CD4-positive, alpha-beta T cell treated with Interleukin-4 for 1 hour (primary cell): ENCODE data around the gene RTTN.
"Not testable (repeated sequence)": the region's sequence is repeated elsewhere in the genome, so short reads cannot be mapped to it uniquely, and the experiment has no call there.

Source experiments
- DNase-seq, 2 donors: peaks; one replicate each; pipeline ENCODE4 v3.0.0-alpha.2; 2020 to 2022

RTTN gene

GRCh38 chr18:70151614-70152013 is 53.9 kb downstream of the RTTN start:
- DNase-seq: no peak

GRCh38 chr18:70149616-70150301 is 55.7 kb downstream of the RTTN start:
- DNase-seq: no peak

- DNase-seq: no peak
Observed at GRCh38 chr18:70149156-70149555, 56.3 kb downstream of the RTTN start.

- DNase-seq: no peak
Observed at GRCh38 chr18:70148039-70148938, 57.2 kb downstream of the RTTN start.

- no peak for DNase-seq
Observed at GRCh38 chr18:70146174-70146573, 59.3 kb downstream of the RTTN start.

GRCh38 chr18:70142001-70142400 is 63.5 kb downstream of the RTTN start:
- no peak for DNase-seq

GRCh38 chr18:70139138-70139537 is 66.3 kb downstream of the RTTN start:
- DNase-seq: no peak

- DNase-seq: no peak
Observed at GRCh38 chr18:70135604-70136003, 69.9 kb downstream of the RTTN start.

GRCh38 chr18:70132999-70133398 is 72.5 kb downstream of the RTTN start:
- no peak for DNase-seq

- DNase-seq: no peak
Observed at GRCh38 chr18:70128271-70128670, 77.2 kb downstream of the RTTN start.

- no peak for DNase-seq
Observed at GRCh38 chr18:70127359-70127758, 78.1 kb downstream of the RTTN start.

- no peak for DNase-seq
Observed at GRCh38 chr18:70126832-70127231, 78.7 kb downstream of the RTTN start.

GRCh38 chr18:70124139-70124538 is 81.3 kb downstream of the RTTN start:
- DNase-seq: no peak

- no peak for DNase-seq
Observed at GRCh38 chr18:70121842-70122241, 83.6 kb downstream of the RTTN start.

- DNase-seq: no peak
Observed at GRCh38 chr18:70116949-70117348, 88.5 kb downstream of the RTTN start.

GRCh38 chr18:70113511-70113910 is 92.0 kb downstream of the RTTN start:
- no peak for DNase-seq

GRCh38 chr18:70110678-70111077 is 94.8 kb downstream of the RTTN start:
- DNase-seq: no peak

GRCh38 chr18:70107091-70107490 is 98.4 kb downstream of the RTTN start:
- DNase-seq: no peak

- DNase-seq: not testable (repeated sequence)
Observed at GRCh38 chr18:70102854-70103253, 102.6 kb downstream of the RTTN start.

- no peak for DNase-seq
Observed at GRCh38 chr18:70089858-70090257, 115.6 kb downstream of the RTTN start.

GRCh38 chr18:70086085-70086484 is 119.4 kb downstream of the RTTN start:
- DNase-seq: no peak

GRCh38 chr18:70085641-70086040 is 119.8 kb downstream of the RTTN start:
- no peak for DNase-seq

GRCh38 chr18:70082430-70082829 is 123.1 kb downstream of the RTTN start:
- DNase-seq: no peak

GRCh38 chr18:70078106-70078505 is 127.4 kb downstream of the RTTN start:
- DNase-seq: no peak
